GM18505 (cell line): ENCODE measurements around the gene PHLPP1.

Source experiments
- ATAC-seq: cut with Tn5 transposase; IDR thresholded peaks from one replicate; pipeline ENCODE4 v1.9.1; 2021; ENCODE audit not compliant: unreplicated experiment
- POLR2A ChIP-seq: IDR thresholded peaks from 4 replicates; pipeline ENCODE4 v1.6.1; 2011; ENCODE audit warnings: borderline replicate concordance; ENCODE audit not compliant: insufficient read depth, insufficient read length; ENCODE audit errors: extremely low read depth

The PHLPP1 gene

GRCh38 chr18:62763101-62763521 is 47.8 kb downstream of the PHLPP1 start:
- TF ChIP-seq POLR2A: no peak
- ATAC-seq: no peak

GRCh38 chr18:62766266-62766665 is 50.9 kb downstream of the PHLPP1 start:
- no peak for ATAC-seq

GRCh38 chr18:62767321-62767720 is 52.0 kb downstream of the PHLPP1 start:
- TF ChIP-seq POLR2A: no peak
- ATAC-seq: no peak

More at GRCh38 chr18:62766266-62766665, 50.9 kb downstream of the PHLPP1 start:
- TF ChIP-seq POLR2A: no peak

GRCh38 chr18:62767836-62768557 is 52.7 kb downstream of the PHLPP1 start:
- ATAC-seq: no peak
- TF ChIP-seq POLR2A: no peak

- TF ChIP-seq POLR2A: no peak
- ATAC-seq: no peak
Measured at GRCh38 chr18:62768558-62768943, 53.2 kb downstream of the PHLPP1 start.

GRCh38 chr18:62769216-62769615 is 53.9 kb downstream of the PHLPP1 start:
- TF ChIP-seq POLR2A: no peak
- no peak for ATAC-seq

- no peak for ATAC-seq
Measured at GRCh38 chr18:62771494-62772270, 56.3 kb downstream of the PHLPP1 start.

GRCh38 chr18:62772860-62773584 is 57.7 kb downstream of the PHLPP1 start:
- ATAC-seq: no peak
- no peak for TF ChIP-seq POLR2A

More at GRCh38 chr18:62771494-62772270, 56.3 kb downstream of the PHLPP1 start:
- TF ChIP-seq POLR2A: no peak

- TF ChIP-seq POLR2A: no peak
- no peak for ATAC-seq
Measured at GRCh38 chr18:62773691-62774090, 58.4 kb downstream of the PHLPP1 start.

GRCh38 chr18:62776024-62776570 is 60.8 kb downstream of the PHLPP1 start:
- no peak for TF ChIP-seq POLR2A
- ATAC-seq: no peak

GRCh38 chr18:62777814-62778213 is 62.5 kb downstream of the PHLPP1 start:
- no peak for TF ChIP-seq POLR2A
- no peak for ATAC-seq

- ATAC-seq: no peak
- no peak for TF ChIP-seq POLR2A
Measured at GRCh38 chr18:62778976-62779869, 63.9 kb downstream of the PHLPP1 start.
